Neural progenitor cell (in vitro differentiated cells): ENCODE results near the gene INTS11.

Source experiments
- EZH2 ChIP-seq: fragments of 200-600 bp; sonication (generic); IDR thresholded peaks from 2 replicates; pipeline ENCODE4 v1.6.1; 2017; ENCODE audit warnings: antibody characterized with exemption, mild to moderate bottlenecking, moderate library complexity
- EZH2phosphoT487 ChIP-seq: fragments of 200-600 bp; sonication (generic); IDR thresholded peaks from 2 replicates; pipeline ENCODE4 v1.6.1; 2017; ENCODE audit warnings: antibody characterized with exemption
- TF ChIP-seq, protein P1 (sequence below): fragments of 200-600 bp; sonication (generic); IDR thresholded peaks from 2 replicates; pipeline ENCODE4 v1.5.1; 2017; ENCODE audit warnings: antibody characterized with exemption, mild to moderate bottlenecking

DNA sequence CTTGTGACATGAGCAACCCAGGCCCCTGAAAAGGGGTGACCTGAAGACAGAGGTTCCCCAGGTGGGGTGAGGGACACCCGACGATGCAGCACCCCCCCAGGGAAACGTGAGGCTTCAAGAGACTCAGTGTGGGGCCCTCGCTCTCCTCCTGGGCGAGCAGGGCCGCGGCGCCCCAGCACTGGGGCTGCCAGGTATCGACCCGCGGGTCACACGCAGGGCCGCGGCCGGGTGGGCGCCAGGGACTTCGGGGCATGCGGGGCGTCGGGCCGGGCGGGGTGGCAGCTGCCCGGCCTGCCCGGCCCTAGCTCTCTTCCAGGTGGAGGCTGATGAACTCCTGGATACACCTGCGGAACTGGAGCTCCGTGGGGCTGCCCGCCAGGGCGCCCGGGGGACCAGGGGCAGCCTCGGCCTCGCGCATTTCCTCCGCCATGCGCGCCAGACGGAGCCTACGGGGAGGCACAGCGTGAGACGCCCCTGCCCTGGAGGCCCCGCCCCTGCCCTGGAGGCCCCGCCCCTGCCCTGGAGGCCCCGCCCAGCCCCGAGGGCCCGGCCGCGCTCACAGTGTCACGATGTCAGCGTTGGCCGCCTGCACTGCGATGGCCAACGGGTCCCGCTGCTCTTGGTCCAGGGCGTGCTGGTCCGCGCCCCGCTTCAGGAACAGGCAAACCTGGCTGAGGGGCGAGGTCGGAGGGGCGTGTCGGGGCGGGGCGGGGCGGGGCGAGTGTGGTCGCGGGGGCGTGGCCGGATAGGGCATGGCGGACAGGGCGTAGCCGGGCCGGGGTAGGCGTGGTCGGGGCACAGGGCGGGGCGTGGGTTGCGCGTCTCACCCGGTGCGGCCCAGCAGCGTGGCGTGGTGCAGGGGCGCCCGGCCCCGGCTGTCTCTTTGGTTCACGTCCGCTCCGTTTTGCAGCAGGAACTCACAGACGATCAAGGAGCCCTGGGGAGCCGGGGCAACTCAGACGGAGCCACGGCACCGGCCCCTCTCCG is 30.9 kb downstream of the INTS11 start:
- TF ChIP-seq EZH2: no peak
- TF ChIP-seq, protein P1, sequence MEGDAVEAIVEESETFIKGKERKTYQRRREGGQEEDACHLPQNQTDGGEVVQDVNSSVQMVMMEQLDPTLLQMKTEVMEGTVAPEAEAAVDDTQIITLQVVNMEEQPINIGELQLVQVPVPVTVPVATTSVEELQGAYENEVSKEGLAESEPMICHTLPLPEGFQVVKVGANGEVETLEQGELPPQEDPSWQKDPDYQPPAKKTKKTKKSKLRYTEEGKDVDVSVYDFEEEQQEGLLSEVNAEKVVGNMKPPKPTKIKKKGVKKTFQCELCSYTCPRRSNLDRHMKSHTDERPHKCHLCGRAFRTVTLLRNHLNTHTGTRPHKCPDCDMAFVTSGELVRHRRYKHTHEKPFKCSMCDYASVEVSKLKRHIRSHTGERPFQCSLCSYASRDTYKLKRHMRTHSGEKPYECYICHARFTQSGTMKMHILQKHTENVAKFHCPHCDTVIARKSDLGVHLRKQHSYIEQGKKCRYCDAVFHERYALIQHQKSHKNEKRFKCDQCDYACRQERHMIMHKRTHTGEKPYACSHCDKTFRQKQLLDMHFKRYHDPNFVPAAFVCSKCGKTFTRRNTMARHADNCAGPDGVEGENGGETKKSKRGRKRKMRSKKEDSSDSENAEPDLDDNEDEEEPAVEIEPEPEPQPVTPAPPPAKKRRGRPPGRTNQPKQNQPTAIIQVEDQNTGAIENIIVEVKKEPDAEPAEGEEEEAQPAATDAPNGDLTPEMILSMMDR: no peak
- TF ChIP-seq EZH2phosphoT487: no peak
